Transverse colon (tissue), 4 donors: ENCODE data around the gene TNFRSF14.

Source experiments
- CTCF ChIP-seq, 5 experiments: fragments of 200-600 bp in 3 of 5; fragments of 450-650 bp in 2 of 5; sonication (generic) in 3 of 5; IDR thresholded peaks; 1 replicate in 2 of 5; 2 replicates in 3 of 5; pipeline ENCODE4 v1.5.1; 2016 to 2017; ENCODE audit warnings: antibody characterized with exemption in 5 of 5, inconsistent platforms in 3 of 5, mild to moderate bottlenecking in 2 of 5, moderate library complexity in 1 of 5
- POLR2A ChIP-seq: fragments of 450-650 bp; IDR thresholded peaks from one replicate; pipeline ENCODE4 v1.6.1; 2016; ENCODE audit warnings: antibody characterized with exemption, mild to moderate bottlenecking, moderate library complexity
- POLR2AphosphoS5 ChIP-seq, 3 donors: sonication (generic); formaldehyde crosslinking; IDR thresholded peaks; one replicate each; pipeline ENCODE4 v1.6.1; 2016; ENCODE audit warnings: antibody characterized with exemption in 3 of 3

GRCh38 chr1:2567083-2567679, 11.0 kb downstream of the TNFRSF14 start:
- TF ChIP-seq CTCF (IDR thresholded peaks at IDR 0.05) (no peak), POLR2AphosphoS5 (IDR thresholded peaks at IDR 0.05) (peak in 1 of 3 donors; percentile 6), POLR2A (peak; percentile 8)
